HCT116 (cell line): ENCODE results near the gene SLC9A2. TPM values are rescaled to one million over a fixed set of nuclear protein-coding genes. Genes with fewer than 3 reads are reported as not detected.

Experiments used
- ATAC-seq: fragments of 200-7000 bp; cut with Tn5 transposase; 2 replicates; pipeline ENCODE4 v1.9.1; 2020; ENCODE audit warnings: mild to moderate bottlenecking, moderate library complexity
- BruUV-seq: library from RNA; stranded (reverse); fragments of 400-500 nt; replicated peaks from 2 replicates; lab custom pipeline; 2021; lab: Mats Ljungman, UMichigan
- CTCF ChIA-PET: fragments of 300-600 bp; sonication (Branson Sonifier 250); formaldehyde crosslinking; loops from one replicate; lab custom pipeline; 2021; ENCODE audit warnings: antibody characterized with exemption; lab: Charles Lee
- POLR2A ChIA-PET: fragments of 300-600, 350-600 bp; sonication (Branson Sonifier 250); formaldehyde crosslinking; loops from one replicate; lab custom pipeline; 2021; ENCODE audit warnings: antibody characterized with exemption; lab: Charles Lee
- RAD21 ChIA-PET, 2 experiments: fragments of 300-600 bp; sonication (Branson Sonifier 250); formaldehyde crosslinking; loops; one replicate each; lab custom pipeline; 2023; ENCODE audit warnings: low total read pairs in 2 of 2; ENCODE audit not compliant: uncharacterized antibody in 2 of 2, unreplicated experiment in 2 of 2, low non-redundant PET in 1 of 2; lab: Charles Lee
- DNase-seq: peaks from one replicate; pipeline ENCODE4 v3.0.0-alpha.2; 2010; ENCODE audit warnings: low read depth, low spot score
- H2AFZ ChIP-seq: fragments of 200-600 bp; shearing (Covaris generic), sonication (generic); 2 replicates; pipeline ENCODE4 v1.6.1; 2017; ENCODE audit warnings: low read depth, mixed run types, mixed read lengths, antibody characterized with exemption, low read length; ENCODE audit not compliant: poor library complexity, severe bottlenecking
- H3K27ac ChIP-seq: 2 replicates; pipeline ENCODE4 v1.5.1; 2012; ENCODE audit warnings: low read depth, low read length
- H3K27me3 ChIP-seq: fragments of 200-600 bp; sonication (generic); 2 replicates; pipeline ENCODE4 v1.6.1; 2016; ENCODE audit warnings: mixed run types, low read length, mixed read lengths; ENCODE audit not compliant: insufficient read depth
- H3K36me3 ChIP-seq, 2 experiments: fragments of 200-500 bp in 1 of 2; fragments of 200-600 bp in 1 of 2; sonication (Bioruptor generic) in 1 of 2; sonication (generic) in 1 of 2; 2 replicates each; pipeline versions ENCODE4 v1.5.1 to v1.6.1; 2014 to 2016; ENCODE audit warnings: low read length in 2 of 2, inconsistent platforms in 1 of 2, mixed read lengths in 1 of 2, mixed run types in 1 of 2; ENCODE audit not compliant: insufficient read depth in 2 of 2, control insufficient read depth in 1 of 2
- H3K4me1 ChIP-seq, 2 experiments: fragments of 200-600 bp in 1 of 2; sonication (generic) in 1 of 2; 2 replicates each; pipeline versions ENCODE4 v1.5.1 to v1.6.1; 2012 to 2017; ENCODE audit warnings: low read length in 2 of 2, inconsistent platforms in 1 of 2, mild to moderate bottlenecking in 1 of 2, mixed read lengths in 1 of 2, mixed run types in 1 of 2, moderate library complexity in 1 of 2; ENCODE audit not compliant: insufficient read depth in 2 of 2, control insufficient read depth in 1 of 2
- H3K4me2 ChIP-seq: fragments of 200-600 bp; sonication (generic); 2 replicates; pipeline ENCODE4 v1.6.1; 2017; ENCODE audit warnings: mixed run types, low read length, mixed read lengths
- H3K4me3 ChIP-seq, 2 experiments: fragments of 200-600 bp in 1 of 2; sonication (generic) in 1 of 2; replicated peaks in 1 of 2; 2 replicates each; pipeline ENCODE4 v1.5.1; 2011 to 2016; ENCODE audit warnings: low read length in 2 of 2, control low read depth in 1 of 2, low read depth in 1 of 2, mild to moderate bottlenecking in 1 of 2, mixed read lengths in 1 of 2, mixed run types in 1 of 2
- H3K79me2 ChIP-seq: fragments of 200-600 bp; sonication (generic); 2 replicates; pipeline ENCODE4 v1.6.1; 2017; ENCODE audit warnings: mild to moderate bottlenecking, mixed run types, low read length, moderate library complexity, mixed read lengths; ENCODE audit not compliant: insufficient read depth
- H3K9ac ChIP-seq: fragments of 200-600 bp; sonication (generic); 2 replicates; pipeline ENCODE4 v1.6.1; 2016; ENCODE audit warnings: low read length, mixed read lengths
- H3K9me2 ChIP-seq: fragments of 200-600 bp; sonication (generic), shearing (Covaris generic); 2 replicates; pipeline ENCODE4 v1.6.1; 2017; ENCODE audit warnings: mixed run types, mild to moderate bottlenecking, moderate library complexity; ENCODE audit not compliant: insufficient read depth
- H3K9me3 ChIP-seq, 2 experiments: fragments of 200-500 bp in 1 of 2; fragments of 200-600 bp in 1 of 2; sonication (Bioruptor generic) in 1 of 2; sonication (generic) in 1 of 2; 2 replicates each; pipeline ENCODE4 v1.6.1; 2014 to 2017; ENCODE audit warnings: low read length in 2 of 2, mixed read lengths in 2 of 2, inconsistent platforms in 1 of 2, low read depth in 1 of 2, mild to moderate bottlenecking in 1 of 2, mixed run types in 1 of 2, moderate library complexity in 1 of 2; ENCODE audit not compliant: control insufficient read depth in 1 of 2, insufficient read depth in 1 of 2
- H4K20me1 ChIP-seq: fragments of 200-600 bp; sonication (generic), shearing (Covaris generic); 2 replicates; pipeline ENCODE4 v1.6.1; 2017; ENCODE audit warnings: mixed run types, mild to moderate bottlenecking, moderate library complexity; ENCODE audit not compliant: insufficient read depth
- EZH2 ChIP-seq: fragments of 200-600 bp; sonication (generic); IDR thresholded peaks from 2 replicates; pipeline ENCODE4 v1.6.1; 2017; ENCODE audit warnings: antibody characterized with exemption, mixed run types
- FOSL1 ChIP-seq: IDR thresholded peaks from 2 replicates; pipeline ENCODE4 v1.6.1; 2012; ENCODE audit warnings: low read depth
- JUND ChIP-seq: IDR thresholded peaks from 2 replicates; pipeline ENCODE4 v1.6.1; 2012
- POLR2A ChIP-seq: IDR thresholded peaks from 2 replicates; pipeline ENCODE4 v1.7.0; 2011; ENCODE audit warnings: borderline replicate concordance; ENCODE audit not compliant: insufficient read depth, insufficient read length; ENCODE audit errors: extremely low read depth
- RAD21 ChIP-seq: IDR thresholded peaks from 2 replicates; pipeline ENCODE4 v1.6.1; 2012; ENCODE audit warnings: low read depth, mild to moderate bottlenecking
- SP1 ChIP-seq: IDR thresholded peaks from 2 replicates; pipeline ENCODE4 v1.6.1; 2012; ENCODE audit warnings: low read depth
- intact Hi-C: fragments of 100-400 bp; cut with micrococcal nuclease; formaldehyde crosslinking; loops from 2 replicates; pipeline ENCODE4 v1.10.0; 2022
- total RNA-seq: library from RNA; stranded (reverse); gene quantifications from one replicate; pipeline ENCODE4 v1.2.1, GENCODE V29; 2021; ENCODE audit not compliant: unreplicated experiment
- TF ChIP-seq, protein P1 (sequence below): IDR thresholded peaks from 2 replicates; pipeline ENCODE4 v1.6.1; 2011; ENCODE audit warnings: mild to moderate bottlenecking, low read length, moderate library complexity; ENCODE audit not compliant: insufficient replicate concordance; ENCODE audit errors: extremely low read depth

SLC9A2 gene
- total RNA-seq, 1 experiment from 2014 or later = 1.4 TPM

DNA sequence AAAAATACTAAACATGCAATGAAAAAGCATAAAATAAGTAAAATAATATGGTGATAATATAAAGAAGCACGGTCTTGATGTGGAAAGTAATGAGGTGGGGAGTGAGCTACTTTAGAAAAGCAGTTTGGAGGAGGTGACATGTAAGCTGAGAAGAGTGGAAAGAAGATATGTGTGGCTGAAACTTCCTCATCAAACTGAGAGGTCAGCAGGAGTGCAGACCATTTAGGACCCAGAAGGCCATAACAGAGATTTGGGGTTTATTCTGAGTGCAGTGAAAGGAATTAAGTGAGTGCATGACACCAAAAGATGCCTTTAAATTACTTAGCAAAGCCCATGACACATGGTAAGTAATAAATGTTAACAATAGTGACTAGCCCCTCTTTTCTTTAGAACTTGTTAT, 118.1 kb downstream of the SLC9A2 start:
- Histone ChIP-seq H3K9me3 (no peaks in the 10 kb centered on the region), H3K36me3 (no peaks in the 10 kb centered on the region), H3K4me2 (peak overlapping the region; percentile 92), H3K27ac (no peak overlapping the region), H3K4me3 (peak overlapping the region; percentile 87 to 90), H3K79me2 (peaks cover 32% of the 10 kb centered on the region), H3K27me3 (no peaks in the 10 kb centered on the region), H3K9ac (peak overlapping the region; percentile 61), H4K20me1 (no peaks in the 10 kb centered on the region), H3K4me1 (peaks cover 7 to 18% of the 10 kb centered on the region in 2 experiments; a peak in 3 of 4 replicates), H2AFZ (peak overlapping the region; percentile 84), H3K9me2 (no peaks in the 10 kb centered on the region)
- DNase-seq = no peak
- no TSS peak for BruUV-seq
- CTCF ChIA-PET = interaction anchor here (4.3 kb wide), 1 partner anchor 16 kb away, joined by 34 read pairs; no protein-coding TSS in a partner anchor
- POLR2A ChIA-PET = interaction anchor here (1.5 kb wide), 1 partner anchor 12 kb away, joined by 4 read pairs; no protein-coding TSS in a partner anchor
- intact Hi-C loops = no loop called here
- RAD21 ChIA-PET = interaction anchor here (0.6 to 0.7 kb wide), 2 partner anchors 11 to 142 kb away, joined by 3 read pairs; no protein-coding TSS in a partner anchor
- TF ChIP-seq RAD21 = no peak
- TF ChIP-seq JUND = no peak
- no peak for TF ChIP-seq POLR2A
- ATAC-seq = no peak

DNA sequence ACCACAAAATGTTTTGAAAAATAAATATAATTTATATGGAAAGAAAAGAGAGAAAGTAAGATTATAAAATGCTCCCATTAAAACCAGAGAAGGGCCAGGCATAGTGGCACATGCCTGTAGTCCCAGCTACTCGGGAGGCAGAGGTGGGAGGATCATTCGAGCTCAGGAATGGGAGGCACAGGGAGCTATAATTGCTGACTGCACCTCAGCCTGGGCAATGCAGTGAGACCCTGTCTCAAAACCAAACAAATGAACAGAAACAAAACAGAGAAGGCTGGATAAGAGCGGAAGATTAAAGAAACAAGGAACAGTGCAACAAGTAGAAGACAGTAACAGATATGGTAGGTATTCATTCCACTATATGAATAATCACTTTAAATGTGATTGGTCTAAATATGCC, 123.9 kb downstream of the SLC9A2 start:
- no peaks in the 10 kb centered on the region for H3K79me2 ChIP-seq
- TF ChIP-seq, protein P1, sequence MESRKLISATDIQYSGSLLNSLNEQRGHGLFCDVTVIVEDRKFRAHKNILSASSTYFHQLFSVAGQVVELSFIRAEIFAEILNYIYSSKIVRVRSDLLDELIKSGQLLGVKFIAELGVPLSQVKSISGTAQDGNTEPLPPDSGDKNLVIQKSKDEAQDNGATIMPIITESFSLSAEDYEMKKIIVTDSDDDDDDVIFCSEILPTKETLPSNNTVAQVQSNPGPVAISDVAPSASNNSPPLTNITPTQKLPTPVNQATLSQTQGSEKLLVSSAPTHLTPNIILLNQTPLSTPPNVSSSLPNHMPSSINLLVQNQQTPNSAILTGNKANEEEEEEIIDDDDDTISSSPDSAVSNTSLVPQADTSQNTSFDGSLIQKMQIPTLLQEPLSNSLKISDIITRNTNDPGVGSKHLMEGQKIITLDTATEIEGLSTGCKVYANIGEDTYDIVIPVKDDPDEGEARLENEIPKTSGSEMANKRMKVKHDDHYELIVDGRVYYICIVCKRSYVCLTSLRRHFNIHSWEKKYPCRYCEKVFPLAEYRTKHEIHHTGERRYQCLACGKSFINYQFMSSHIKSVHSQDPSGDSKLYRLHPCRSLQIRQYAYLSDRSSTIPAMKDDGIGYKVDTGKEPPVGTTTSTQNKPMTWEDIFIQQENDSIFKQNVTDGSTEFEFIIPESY = no peak
- no peak for TF ChIP-seq SP1
- TF ChIP-seq EZH2 = no peak
- no peak for TF ChIP-seq FOSL1
- H3K9me3 ChIP-seq = no peaks in the 10 kb centered on the region
- no peaks in the 10 kb centered on the region for H3K4me1 ChIP-seq
- ATAC-seq (no peak), DNase-seq (no peak)
- no peak overlapping the region for H3K27ac ChIP-seq
- BruUV-seq = no TSS peak
- H3K9ac ChIP-seq = no peak overlapping the region
- POLR2A ChIA-PET = no interaction called here
- intact Hi-C loops = no loop called here
- no peak overlapping the region for H3K4me3 ChIP-seq
- no peak overlapping the region for H2AFZ ChIP-seq
- RAD21 ChIA-PET = no interaction called here
- CTCF ChIA-PET = interaction anchor here (1.1 to 1.4 kb wide), 2 partner anchors 10 kb away, joined by 4 to 6 read pairs; no protein-coding TSS in a partner anchor
- no peaks in the 10 kb centered on the region for H3K27me3 ChIP-seq
- H4K20me1 ChIP-seq = no peaks in the 10 kb centered on the region
- H3K4me2 ChIP-seq = no peak overlapping the region
- no peaks in the 10 kb centered on the region for H3K36me3 ChIP-seq
- no peaks in the 10 kb centered on the region for H3K9me2 ChIP-seq
